KMS-11 (cell line): ENCODE results near the gene STXBP6.

Experiments
- H2AFZ ChIP-seq: fragments of 200-600 bp; sonication (generic); 2 replicates; pipeline ENCODE4 v1.6.1; 2016; ENCODE audit warnings: antibody characterized with exemption, mixed run types, low read depth
- H3K27ac ChIP-seq: fragments of 200-600 bp; sonication (generic); 2 replicates; pipeline ENCODE4 v1.6.1; 2016; ENCODE audit warnings: mild to moderate bottlenecking, mixed run types
- H3K27me3 ChIP-seq: fragments of 200-600 bp; sonication (generic); 2 replicates; pipeline ENCODE4 v1.6.1; 2017; ENCODE audit warnings: mild to moderate bottlenecking, low read depth, mixed run types, moderate library complexity; ENCODE audit not compliant: insufficient read depth
- H3K36me3 ChIP-seq: fragments of 200-600 bp; sonication (generic); 2 replicates; pipeline ENCODE4 v1.6.1; 2017; ENCODE audit warnings: mild to moderate bottlenecking, mixed run types; ENCODE audit not compliant: insufficient read depth
- H3K4me1 ChIP-seq: fragments of 200-600 bp; sonication (generic); 2 replicates; pipeline ENCODE4 v1.6.1; 2016; ENCODE audit warnings: mild to moderate bottlenecking, low read depth, mixed run types; ENCODE audit not compliant: poor library complexity, severe bottlenecking
- H3K4me2 ChIP-seq: fragments of 200-600 bp; sonication (generic); 2 replicates; pipeline ENCODE4 v1.7.0; 2016; ENCODE audit warnings: mild to moderate bottlenecking, mixed run types
- H3K4me3 ChIP-seq: fragments of 200-600 bp; sonication (generic); IDR thresholded peaks from 2 replicates; pipeline ENCODE4 v1.6.1; 2017; ENCODE audit warnings: low read depth, low read length, mixed read lengths; ENCODE audit not compliant: insufficient read depth
- H3K79me2 ChIP-seq: fragments of 200-600 bp; sonication (generic); 2 replicates; pipeline ENCODE4 v1.6.1; 2016; ENCODE audit warnings: low read depth, mixed run types; ENCODE audit not compliant: insufficient read depth
- H3K9ac ChIP-seq: fragments of 200-600 bp; sonication (generic); 2 replicates; pipeline ENCODE4 v1.6.1; 2016; ENCODE audit warnings: mild to moderate bottlenecking, mixed run types
- H4K20me1 ChIP-seq: fragments of 200-600 bp; sonication (generic); 2 replicates; pipeline ENCODE4 v1.6.1; 2016; ENCODE audit warnings: mild to moderate bottlenecking, mixed run types; ENCODE audit not compliant: insufficient read depth
- TF ChIP-seq, protein P1 (sequence below): fragments of 200-600 bp; sonication (generic); conservative IDR thresholded peaks from 2 replicates; pipeline ENCODE4 v1.6.1; 2017; ENCODE audit warnings: low read depth, mild to moderate bottlenecking, antibody characterized with exemption, low read length, moderate library complexity, mixed read lengths

The STXBP6 gene

DNA sequence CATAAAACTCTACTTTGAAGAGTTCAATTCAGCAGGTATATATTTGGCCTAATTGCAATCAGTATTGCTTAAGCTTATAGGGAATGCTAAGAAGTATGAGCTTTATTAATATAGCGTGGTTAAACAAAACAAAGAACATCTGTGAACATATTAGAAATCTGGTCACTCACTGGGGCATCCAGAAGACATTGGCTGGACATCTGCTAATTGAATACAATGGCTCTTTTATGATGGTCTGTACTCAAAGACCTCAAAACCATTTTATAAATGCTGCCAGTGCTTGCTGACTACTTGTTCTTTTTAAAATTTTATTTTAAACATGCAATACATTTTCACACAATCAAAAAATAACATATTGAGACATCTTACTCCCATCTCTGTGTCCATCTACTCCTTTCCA is 173.0 kb downstream of the STXBP6 start:
- Histone ChIP-seq H3K4me3 (no peak overlapping the region), H3K4me2 (no peak overlapping the region), H3K9ac (no peak overlapping the region), H2AFZ (no peak overlapping the region), H4K20me1 (no peaks in the 10 kb centered on the region), H3K27ac (no peak overlapping the region), H3K4me1 (no peaks in the 10 kb centered on the region), H3K36me3 (no peaks in the 10 kb centered on the region), H3K27me3 (no peaks in the 10 kb centered on the region), H3K79me2 (no peaks in the 10 kb centered on the region)
- TF ChIP-seq, protein P1, sequence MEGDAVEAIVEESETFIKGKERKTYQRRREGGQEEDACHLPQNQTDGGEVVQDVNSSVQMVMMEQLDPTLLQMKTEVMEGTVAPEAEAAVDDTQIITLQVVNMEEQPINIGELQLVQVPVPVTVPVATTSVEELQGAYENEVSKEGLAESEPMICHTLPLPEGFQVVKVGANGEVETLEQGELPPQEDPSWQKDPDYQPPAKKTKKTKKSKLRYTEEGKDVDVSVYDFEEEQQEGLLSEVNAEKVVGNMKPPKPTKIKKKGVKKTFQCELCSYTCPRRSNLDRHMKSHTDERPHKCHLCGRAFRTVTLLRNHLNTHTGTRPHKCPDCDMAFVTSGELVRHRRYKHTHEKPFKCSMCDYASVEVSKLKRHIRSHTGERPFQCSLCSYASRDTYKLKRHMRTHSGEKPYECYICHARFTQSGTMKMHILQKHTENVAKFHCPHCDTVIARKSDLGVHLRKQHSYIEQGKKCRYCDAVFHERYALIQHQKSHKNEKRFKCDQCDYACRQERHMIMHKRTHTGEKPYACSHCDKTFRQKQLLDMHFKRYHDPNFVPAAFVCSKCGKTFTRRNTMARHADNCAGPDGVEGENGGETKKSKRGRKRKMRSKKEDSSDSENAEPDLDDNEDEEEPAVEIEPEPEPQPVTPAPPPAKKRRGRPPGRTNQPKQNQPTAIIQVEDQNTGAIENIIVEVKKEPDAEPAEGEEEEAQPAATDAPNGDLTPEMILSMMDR = no peak

DNA sequence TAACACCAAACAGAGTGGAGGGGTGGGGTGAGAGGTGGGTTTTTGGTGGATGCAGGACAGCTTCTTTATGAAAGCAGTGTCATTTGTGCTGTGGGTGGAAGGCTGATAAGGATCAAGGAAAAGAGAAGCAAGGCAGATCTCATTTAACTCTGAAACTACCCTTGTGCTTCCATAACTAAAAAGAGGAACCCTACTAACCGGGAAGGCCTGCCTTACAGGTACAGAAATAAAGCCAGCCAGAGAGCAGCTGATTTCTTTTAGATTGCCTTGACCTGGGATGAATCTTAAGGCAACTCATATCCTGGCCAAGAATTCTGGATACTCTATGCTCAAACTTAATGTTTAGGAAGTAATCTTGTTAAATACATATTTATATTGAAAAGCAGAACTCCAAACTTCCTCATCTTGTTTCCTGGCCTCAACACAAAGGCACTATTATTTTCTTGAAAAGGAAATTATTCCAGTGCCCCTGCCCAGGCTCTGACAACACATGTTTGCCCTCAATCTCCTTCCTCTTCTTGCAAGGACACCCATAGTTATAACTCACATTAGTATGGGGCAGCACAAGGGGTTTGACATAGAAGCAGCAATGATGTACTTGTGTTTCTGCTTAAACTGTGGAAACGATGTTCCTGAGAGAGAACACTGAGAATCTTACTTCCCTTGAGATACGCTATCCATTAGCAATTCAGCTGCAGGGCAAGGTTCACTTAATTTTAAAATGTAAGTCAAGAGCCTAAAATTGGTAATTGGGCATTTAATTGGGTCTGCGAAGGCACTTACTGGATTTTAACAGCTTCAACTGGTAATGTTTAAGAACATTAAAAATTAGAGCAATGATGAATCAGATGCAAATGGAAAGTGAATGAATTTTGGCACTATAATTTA is 173.7 kb downstream of the STXBP6 start:
- Histone ChIP-seq H2AFZ (no peak overlapping the region), H4K20me1 (no peaks in the 10 kb centered on the region), H3K9ac (no peak overlapping the region), H3K27me3 (no peaks in the 10 kb centered on the region), H3K4me1 (no peaks in the 10 kb centered on the region), H3K36me3 (no peaks in the 10 kb centered on the region), H3K4me2 (no peak overlapping the region), H3K27ac (no peak overlapping the region), H3K79me2 (no peaks in the 10 kb centered on the region), H3K4me3 (no peak overlapping the region)
- TF ChIP-seq, protein P1 = no peak

DNA sequence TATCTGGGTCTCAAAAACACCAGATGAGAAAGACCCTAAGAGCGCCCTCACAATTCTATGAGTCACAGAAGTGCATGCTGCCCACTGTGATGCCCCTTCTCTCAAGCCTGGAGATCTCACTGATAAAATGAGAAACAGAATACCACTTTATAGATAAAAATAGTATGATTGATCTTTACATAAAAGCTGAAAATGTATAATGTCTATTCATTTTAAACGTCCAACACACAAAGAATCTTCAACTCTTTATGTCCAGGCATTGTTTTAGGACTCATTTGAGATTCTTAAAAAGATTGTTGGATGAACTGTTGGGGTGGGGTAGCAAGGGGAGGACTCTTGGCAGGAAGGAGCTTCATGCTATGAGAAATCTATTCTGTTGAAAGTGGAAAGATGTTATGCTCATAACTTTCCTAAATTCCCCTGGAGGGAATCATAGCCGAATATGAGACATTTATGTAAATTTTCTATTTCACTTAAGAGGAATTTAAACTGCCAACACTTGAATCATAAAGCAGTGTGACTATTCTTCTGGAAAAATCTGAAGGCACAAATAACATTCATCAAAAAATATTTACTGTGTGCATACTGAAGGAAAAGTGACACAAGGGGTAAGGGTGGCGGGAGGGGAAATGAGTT is 174.6 kb downstream of the STXBP6 start:
- Histone ChIP-seq H4K20me1 (no peaks in the 10 kb centered on the region), H3K27me3 (no peaks in the 10 kb centered on the region), H3K4me1 (no peaks in the 10 kb centered on the region), H3K36me3 (no peaks in the 10 kb centered on the region), H3K27ac (no peak overlapping the region), H2AFZ (no peak overlapping the region), H3K9ac (no peak overlapping the region), H3K79me2 (no peaks in the 10 kb centered on the region), H3K4me3 (no peak overlapping the region), H3K4me2 (no peak overlapping the region)
- TF ChIP-seq, protein P1 = no peak

DNA sequence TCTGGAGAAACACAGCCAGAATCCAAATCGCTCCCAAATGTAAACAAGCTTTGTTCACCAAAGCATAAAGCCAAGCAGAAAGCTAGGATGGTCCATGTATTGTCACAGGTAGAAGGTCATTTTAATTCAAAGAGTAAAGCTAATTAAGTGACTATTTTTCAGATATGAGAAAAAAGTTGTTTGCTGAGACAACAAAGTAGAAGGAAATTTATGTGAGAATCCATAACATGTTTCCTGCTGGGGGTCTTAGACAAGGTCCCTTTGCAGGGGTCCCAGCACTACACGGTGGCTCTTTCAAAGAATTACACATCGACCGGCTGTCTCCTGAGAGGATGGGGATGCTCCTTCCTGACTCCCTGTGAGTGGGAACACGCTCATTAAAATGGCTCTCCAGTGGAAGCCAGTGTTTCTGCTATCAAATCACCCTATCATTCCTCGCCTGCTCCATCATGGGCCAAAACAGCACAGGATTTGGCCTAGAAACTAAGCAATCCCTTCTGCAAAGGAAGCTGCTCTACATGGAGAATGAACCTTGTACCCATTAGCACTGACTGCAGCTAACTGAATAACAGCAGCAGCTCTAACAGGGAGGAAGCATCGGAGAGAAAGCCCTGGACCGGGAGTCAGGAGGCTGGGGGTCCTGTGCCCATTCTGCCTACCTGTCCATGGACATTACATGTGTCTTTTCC is 175.3 kb downstream of the STXBP6 start:
- Histone ChIP-seq H2AFZ (no peak overlapping the region), H3K27me3 (no peaks in the 10 kb centered on the region), H3K4me3 (no peak overlapping the region), H3K27ac (no peak overlapping the region), H3K36me3 (no peaks in the 10 kb centered on the region), H3K4me1 (no peaks in the 10 kb centered on the region), H4K20me1 (no peaks in the 10 kb centered on the region), H3K4me2 (no peak overlapping the region), H3K79me2 (no peaks in the 10 kb centered on the region), H3K9ac (no peak overlapping the region)
- TF ChIP-seq, protein P1 = no peak
